ENCODE measurements around the gene CLBA1. TPM values are rescaled to one million over a fixed set of nuclear protein-coding genes. Genes with fewer than 3 reads are reported as not detected.

Gene CLBA1
- total RNA-seq, 4 donors from 2014 or later = 16.8 to 31.6 (median 20.9) TPM

- DNase-seq = no peak
- Histone ChIP-seq H3K9me3 (no peaks in the 10 kb centered on the region), H3K4me1 (peaks cover 0 to 14% of the 10 kb centered on the region in 2 donors), H3K36me3 (no peaks in the 10 kb centered on the region), H3K27ac (no peak overlapping the region), H3K27me3 (no peaks in the 10 kb centered on the region), H3K4me3 (replicated peaks in 1 of 3) (no peak overlapping the region)
- TF ChIP-seq CTCF (IDR thresholded peaks at IDR 0.05) (no peak), POLR2A (IDR thresholded peaks at IDR 0.05) (no peak)
- intact Hi-C loops (cut with DNase I) = no loop called here
- 46 to 47% methylated on average over 24 to 25 of the region's 25 CpGs for WGBS, 2 donors
Observed at GRCh38 chr14:104957146-104958113, 28.2 kb upstream of the CLBA1 start.

GRCh38 chr14:104964546-104964945, 21.0 kb upstream of the CLBA1 start:
- Histone ChIP-seq H3K36me3 (no peaks in the 10 kb centered on the region), H3K27me3 (no peaks in the 10 kb centered on the region), H3K9me3 (no peaks in the 10 kb centered on the region), H3K4me3 (replicated peaks in 1 of 3) (no peak overlapping the region), H3K27ac (no peak overlapping the region), H3K4me1 (peaks cover 26 to 33% of the 10 kb centered on the region in 2 donors)
- WGBS, 2 donors = 90 to 94% methylated on average over 7 of the region's 7 CpGs
- no peak for DNase-seq
- TF ChIP-seq POLR2A (IDR thresholded peaks at IDR 0.05) = no peak
- no peak for TF ChIP-seq CTCF (IDR thresholded peaks at IDR 0.05)
- intact Hi-C loops (cut with DNase I) = no loop called here

GRCh38 chr14:104965561-104966231, 19.9 kb upstream of the CLBA1 start:
- Histone ChIP-seq H3K4me1 (peaks cover 26 to 42% of the 10 kb centered on the region in 2 donors), H3K36me3 (no peaks in the 10 kb centered on the region), H3K4me3 (replicated peaks in 1 of 3) (no peak overlapping the region), H3K27me3 (no peaks in the 10 kb centered on the region), H3K9me3 (no peaks in the 10 kb centered on the region), H3K27ac (no peak overlapping the region)
- no peak for DNase-seq
- WGBS, 2 donors = 78 to 79% methylated on average over 4 to 6 of the region's 13 CpGs
- intact Hi-C loops (cut with DNase I) = no loop called here
- TF ChIP-seq POLR2A (IDR thresholded peaks at IDR 0.05) = no peak
- TF ChIP-seq CTCF (IDR thresholded peaks at IDR 0.05) = no peak

GRCh38 chr14:104966261-104966865, 19.2 kb upstream of the CLBA1 start:
- Histone ChIP-seq H3K27me3 (no peaks in the 10 kb centered on the region), H3K9me3 (no peaks in the 10 kb centered on the region), H3K27ac (no peak overlapping the region), H3K4me3 (replicated peaks in 1 of 3) (no peak overlapping the region), H3K36me3 (no peaks in the 10 kb centered on the region), H3K4me1 (peaks cover 26 to 49% of the 10 kb centered on the region in 2 donors)
- DNase-seq = no peak
- WGBS, 2 donors = 86 to 87% methylated on average over 9 of the region's 9 CpGs
- intact Hi-C loops (cut with DNase I) = no loop called here
- TF ChIP-seq CTCF (IDR thresholded peaks at IDR 0.05) = no peak
